Measurements from ENCODE around the gene PTPN9. TPM values are rescaled to one million over a fixed set of nuclear protein-coding genes. Genes with fewer than 3 reads are reported as not detected.
"Not testable (repeated sequence)": the region's sequence is repeated elsewhere in the genome, so short reads cannot be mapped to it uniquely, and the experiment has no call there.

PTPN9 gene
- total and polyA plus RNA-seq, 10 of the 15 experiments (the other 5 are each of a cell fraction or from before 2014, with no cell fraction given) = 7.8 to 29.1 (median 18.5) TPM

DNA sequence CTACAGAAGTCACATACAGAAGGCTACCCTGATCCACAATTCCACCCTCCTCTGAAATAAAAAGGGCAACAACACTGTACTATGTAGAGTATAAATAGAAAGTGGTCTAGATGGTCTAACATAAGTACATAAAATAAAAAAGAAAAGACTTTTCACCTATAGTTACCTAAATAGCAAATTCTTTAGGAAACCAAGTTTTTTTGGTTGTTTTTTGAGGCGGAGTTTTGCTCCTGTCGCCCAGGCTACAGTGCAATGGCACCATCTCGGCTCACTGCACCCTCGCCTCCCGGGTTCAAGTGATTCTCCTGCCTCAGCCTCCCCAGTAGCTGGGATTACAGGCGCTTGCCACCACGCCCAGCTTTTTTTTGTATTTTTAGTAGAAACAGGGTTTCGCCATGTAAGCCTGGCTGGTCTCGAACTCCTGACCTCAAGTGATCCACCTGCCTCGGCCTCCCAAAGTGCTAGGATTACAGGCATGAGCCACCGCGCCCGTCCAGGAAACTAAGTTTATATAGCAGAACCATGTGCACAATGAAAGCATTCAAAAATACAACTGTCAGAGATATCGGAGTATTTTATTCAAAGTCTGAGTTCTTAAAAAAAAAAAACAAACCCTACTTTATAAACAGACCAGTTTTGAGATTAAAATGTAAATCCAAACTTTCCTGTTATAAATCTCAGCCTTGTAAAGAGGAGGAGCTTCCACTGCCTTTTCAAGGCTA is 129.4 kb downstream of the PTPN9 start (continued):
- TF ChIP-seq, protein P1, sequence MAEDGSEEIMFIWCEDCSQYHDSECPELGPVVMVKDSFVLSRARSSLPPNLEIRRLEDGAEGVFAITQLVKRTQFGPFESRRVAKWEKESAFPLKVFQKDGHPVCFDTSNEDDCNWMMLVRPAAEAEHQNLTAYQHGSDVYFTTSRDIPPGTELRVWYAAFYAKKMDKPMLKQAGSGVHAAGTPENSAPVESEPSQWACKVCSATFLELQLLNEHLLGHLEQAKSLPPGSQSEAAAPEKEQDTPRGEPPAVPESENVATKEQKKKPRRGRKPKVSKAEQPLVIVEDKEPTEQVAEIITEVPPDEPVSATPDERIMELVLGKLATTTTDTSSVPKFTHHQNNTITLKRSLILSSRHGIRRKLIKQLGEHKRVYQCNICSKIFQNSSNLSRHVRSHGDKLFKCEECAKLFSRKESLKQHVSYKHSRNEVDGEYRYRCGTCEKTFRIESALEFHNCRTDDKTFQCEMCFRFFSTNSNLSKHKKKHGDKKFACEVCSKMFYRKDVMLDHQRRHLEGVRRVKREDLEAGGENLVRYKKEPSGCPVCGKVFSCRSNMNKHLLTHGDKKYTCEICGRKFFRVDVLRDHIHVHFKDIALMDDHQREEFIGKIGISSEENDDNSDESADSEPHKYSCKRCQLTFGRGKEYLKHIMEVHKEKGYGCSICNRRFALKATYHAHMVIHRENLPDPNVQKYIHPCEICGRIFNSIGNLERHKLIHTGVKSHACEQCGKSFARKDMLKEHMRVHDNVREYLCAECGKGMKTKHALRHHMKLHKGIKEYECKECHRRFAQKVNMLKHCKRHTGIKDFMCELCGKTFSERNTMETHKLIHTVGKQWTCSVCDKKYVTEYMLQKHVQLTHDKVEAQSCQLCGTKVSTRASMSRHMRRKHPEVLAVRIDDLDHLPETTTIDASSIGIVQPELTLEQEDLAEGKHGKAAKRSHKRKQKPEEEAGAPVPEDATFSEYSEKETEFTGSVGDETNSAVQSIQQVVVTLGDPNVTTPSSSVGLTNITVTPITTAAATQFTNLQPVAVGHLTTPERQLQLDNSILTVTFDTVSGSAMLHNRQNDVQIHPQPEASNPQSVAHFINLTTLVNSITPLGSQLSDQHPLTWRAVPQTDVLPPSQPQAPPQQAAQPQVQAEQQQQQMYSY (CRISPR knock-in tag; IDR thresholded peaks at IDR 0.05) = no peak
- TF ChIP-seq, protein P2, sequence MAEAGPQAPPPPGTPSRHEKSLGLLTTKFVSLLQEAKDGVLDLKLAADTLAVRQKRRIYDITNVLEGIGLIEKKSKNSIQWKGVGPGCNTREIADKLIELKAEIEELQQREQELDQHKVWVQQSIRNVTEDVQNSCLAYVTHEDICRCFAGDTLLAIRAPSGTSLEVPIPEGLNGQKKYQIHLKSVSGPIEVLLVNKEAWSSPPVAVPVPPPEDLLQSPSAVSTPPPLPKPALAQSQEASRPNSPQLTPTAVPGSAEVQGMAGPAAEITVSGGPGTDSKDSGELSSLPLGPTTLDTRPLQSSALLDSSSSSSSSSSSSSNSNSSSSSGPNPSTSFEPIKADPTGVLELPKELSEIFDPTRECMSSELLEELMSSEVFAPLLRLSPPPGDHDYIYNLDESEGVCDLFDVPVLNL (IDR thresholded peaks at IDR 0.05; ENCODE audit: low read depth, low read length) = no peak
- TF ChIP-seq MXI1 (IDR thresholded peaks at IDR 0.05; ENCODE audit: low read depth, low read length) (no peak), BHLHE40 (IDR thresholded peaks at IDR 0.05; ENCODE audit: borderline replicate concordance in 1 of 2, low read depth in 2 of 2, low read length in 1 of 2) (no peak)
- TF ChIP-seq, protein P3, sequence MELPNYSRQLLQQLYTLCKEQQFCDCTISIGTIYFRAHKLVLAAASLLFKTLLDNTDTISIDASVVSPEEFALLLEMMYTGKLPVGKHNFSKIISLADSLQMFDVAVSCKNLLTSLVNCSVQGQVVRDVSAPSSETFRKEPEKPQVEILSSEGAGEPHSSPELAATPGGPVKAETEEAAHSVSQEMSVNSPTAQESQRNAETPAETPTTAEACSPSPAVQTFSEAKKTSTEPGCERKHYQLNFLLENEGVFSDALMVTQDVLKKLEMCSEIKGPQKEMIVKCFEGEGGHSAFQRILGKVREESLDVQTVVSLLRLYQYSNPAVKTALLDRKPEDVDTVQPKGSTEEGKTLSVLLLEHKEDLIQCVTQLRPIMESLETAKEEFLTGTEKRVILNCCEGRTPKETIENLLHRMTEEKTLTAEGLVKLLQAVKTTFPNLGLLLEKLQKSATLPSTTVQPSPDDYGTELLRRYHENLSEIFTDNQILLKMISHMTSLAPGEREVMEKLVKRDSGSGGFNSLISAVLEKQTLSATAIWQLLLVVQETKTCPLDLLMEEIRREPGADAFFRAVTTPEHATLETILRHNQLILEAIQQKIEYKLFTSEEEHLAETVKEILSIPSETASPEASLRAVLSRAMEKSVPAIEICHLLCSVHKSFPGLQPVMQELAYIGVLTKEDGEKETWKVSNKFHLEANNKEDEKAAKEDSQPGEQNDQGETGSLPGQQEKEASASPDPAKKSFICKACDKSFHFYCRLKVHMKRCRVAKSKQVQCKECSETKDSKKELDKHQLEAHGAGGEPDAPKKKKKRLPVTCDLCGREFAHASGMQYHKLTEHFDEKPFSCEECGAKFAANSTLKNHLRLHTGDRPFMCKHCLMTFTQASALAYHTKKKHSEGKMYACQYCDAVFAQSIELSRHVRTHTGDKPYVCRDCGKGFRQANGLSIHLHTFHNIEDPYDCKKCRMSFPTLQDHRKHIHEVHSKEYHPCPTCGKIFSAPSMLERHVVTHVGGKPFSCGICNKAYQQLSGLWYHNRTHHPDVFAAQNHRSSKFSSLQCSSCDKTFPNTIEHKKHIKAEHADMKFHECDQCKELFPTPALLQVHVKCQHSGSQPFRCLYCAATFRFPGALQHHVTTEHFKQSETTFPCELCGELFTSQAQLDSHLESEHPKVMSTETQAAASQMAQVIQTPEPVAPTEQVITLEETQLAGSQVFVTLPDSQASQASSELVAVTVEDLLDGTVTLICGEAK (IDR thresholded peaks at IDR 0.05; ENCODE audit: borderline replicate concordance) = no peak

DNA sequence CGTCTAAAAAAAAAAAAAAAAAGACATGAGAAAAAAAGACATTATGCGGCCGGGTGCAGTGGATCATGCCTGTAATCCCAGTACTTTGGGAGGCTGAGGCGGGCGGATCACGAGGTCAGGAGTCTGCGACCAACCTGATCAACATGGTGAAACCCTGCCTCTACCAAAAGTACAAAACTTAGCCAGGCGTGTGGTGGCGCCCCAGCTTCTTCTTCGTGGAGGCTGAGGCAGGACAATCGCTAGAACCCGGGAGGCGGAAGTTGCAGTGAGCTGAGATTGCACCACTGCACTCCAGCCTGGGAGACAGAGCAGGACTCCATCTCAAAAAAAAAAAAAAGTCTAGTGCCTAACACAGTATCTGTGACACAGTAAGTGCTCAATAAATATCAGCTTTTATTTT is 130.9 kb downstream of the PTPN9 start:
- H3K9ac ChIP-seq (ENCODE audit: control insufficient read depth, insufficient read depth, low read length); H4K20me1 ChIP-seq (ENCODE audit: control insufficient read depth, insufficient read depth); H3K9me3 ChIP-seq (replicated peaks; ENCODE audit: control insufficient read depth, insufficient read depth, low read length); intact Hi-C loops (cut with micrococcal nuclease; ENCODE audit: unreplicated experiment); in situ Hi-C loops (cut with MboI); H3K36me3 ChIP-seq (ENCODE audit: control insufficient read depth in 2 of 2, insufficient read depth in 2 of 2, low read length in 1 of 2); BruUV-seq (replicated peaks); ATAC-seq; POLR2A ChIA-PET; DNase-seq (ENCODE audit: low read depth, low spot score); H3K4me3 ChIP-seq; FAIRE-seq; H3K4me2 ChIP-seq (ENCODE audit: control insufficient read depth, insufficient read depth); H3K27me3 ChIP-seq (replicated peaks in 1 of 2; ENCODE audit: control insufficient read depth in 2 of 2, insufficient read depth in 2 of 2, low read length in 1 of 2); RAD21 ChIA-PET (ENCODE audit: unreplicated experiment); H3K27ac ChIP-seq (ENCODE audit: control insufficient read depth, insufficient read depth); H2AFZ ChIP-seq (ENCODE audit: control insufficient read depth, low read depth, low read length): not testable (repeated sequence)
- H3K79me2 ChIP-seq (ENCODE audit: control insufficient read depth, insufficient read depth, low read length) = peaks cover 77% of the 10 kb centered on the region
- 83% methylated on average over 12 of the region's 13 CpGs for WGBS (ENCODE audit: insufficient coverage, insufficient replicate concordance, low lambda C conversion rate, missing lambda C conversion rate)
- CTCF ChIA-PET = interaction anchor here (1.0 kb wide), 1 partner anchor 80 kb away, joined by 3 read pairs; no protein-coding TSS in a partner anchor
- peaks cover 25% of the 10 kb centered on the region for H3K4me1 ChIP-seq (ENCODE audit: control insufficient read depth, insufficient read depth, low read length)
- SMC1A ChIA-PET (ENCODE audit: uncharacterized antibody, unreplicated experiment) = interaction anchor here (0.7 to 1.4 kb wide), 3 partner anchors 58 to 418 kb away, joined by 3 to 8 read pairs (median 3); no protein-coding TSS in a partner anchor
